Dedifferentiated amniotic fluid mesenchymal stem cell (primary cell): ENCODE data around the gene TIGD4.
A peak's percentile ranks its signal among the peaks of the same experiment; 100 is the strongest.

Source experiments
- DNase-seq: peaks from one replicate; pipeline ENCODE4 v3.0.0-alpha.2; 2016; ENCODE audit errors: extremely low spot score

The TIGD4 gene

GRCh38 chr4:152779513-152780266 is at the start of gene TIGD4, which contains the start of gene ARFIP1:
Gene TIGD4 (minus strand): TSS chr4:152779730. CDS start chr4:152771004, 8,726 bp downstream.
Gene ARFIP1 (plus strand): TSS chr4:152779954. CDS start chr4:152829634, 49,680 bp downstream.
- peak; percentile 97 for DNase-seq

- no peak for DNase-seq
Observed at GRCh38 chr4:152828122-152828521, 48.6 kb upstream of the TIGD4 start.

GRCh38 chr4:152825336-152825735 is 45.8 kb upstream of the TIGD4 start:
- no peak for DNase-seq

- no peak for DNase-seq
Observed at GRCh38 chr4:152824561-152824960, 45.0 kb upstream of the TIGD4 start.

- no peak for DNase-seq
Observed at GRCh38 chr4:152822323-152822722, 42.8 kb upstream of the TIGD4 start.

GRCh38 chr4:152820073-152820472 is 40.5 kb upstream of the TIGD4 start:
- no peak for DNase-seq

GRCh38 chr4:152819026-152819645 is 39.6 kb upstream of the TIGD4 start:
- no peak for DNase-seq

- DNase-seq = no peak
Observed at GRCh38 chr4:152817331-152817730, 37.8 kb upstream of the TIGD4 start.

- DNase-seq = no peak
Observed at GRCh38 chr4:152815078-152815477, 35.5 kb upstream of the TIGD4 start.

- DNase-seq = no peak
Observed at GRCh38 chr4:152810715-152811287, 31.3 kb upstream of the TIGD4 start.

- no peak for DNase-seq
Observed at GRCh38 chr4:152808670-152809069, 29.1 kb upstream of the TIGD4 start.

GRCh38 chr4:152807294-152807829 is 27.8 kb upstream of the TIGD4 start:
- DNase-seq = no peak

GRCh38 chr4:152806501-152807125 is 27.1 kb upstream of the TIGD4 start:
- peak; percentile 35 for DNase-seq

GRCh38 chr4:152805818-152806217 is 26.3 kb upstream of the TIGD4 start:
- no peak for DNase-seq

GRCh38 chr4:152805071-152805650 is 25.6 kb upstream of the TIGD4 start:
- no peak for DNase-seq

GRCh38 chr4:152803541-152803940 is 24.0 kb upstream of the TIGD4 start:
- no peak for DNase-seq

GRCh38 chr4:152795891-152796290 is 16.4 kb upstream of the TIGD4 start:
- no peak for DNase-seq

- no peak for DNase-seq
Observed at GRCh38 chr4:152786627-152787026, 7.1 kb upstream of the TIGD4 start.

GRCh38 chr4:152785639-152786615 is 6.4 kb upstream of the TIGD4 start:
- DNase-seq = peak; percentile 83

GRCh38 chr4:152784490-152785350 is 5.2 kb upstream of the TIGD4 start:
- DNase-seq = peak; percentile 65
